HG03139 (cell line): ENCODE data around the gene TIGAR.

ENCODE experiments used
- ATAC-seq: cut with Tn5 transposase; IDR thresholded peaks from one replicate; pipeline ENCODE4 v1.9.1; 2021; ENCODE audit not compliant: unreplicated experiment

TIGAR gene

GRCh38 chr12:4282892-4283511 lies 38.0 kb upstream of the TIGAR start:
- ATAC-seq = no peak

GRCh38 chr12:4283512-4284255 lies 37.3 kb upstream of the TIGAR start:
- ATAC-seq = no peak

GRCh38 chr12:4284306-4284705 lies 36.7 kb upstream of the TIGAR start:
- no peak for ATAC-seq

GRCh38 chr12:4285070-4285469 lies 35.9 kb upstream of the TIGAR start:
- ATAC-seq = no peak

GRCh38 chr12:4286228-4286627 lies 34.8 kb upstream of the TIGAR start:
- ATAC-seq = no peak

- no peak for ATAC-seq
Observed at GRCh38 chr12:4286771-4287317, 34.2 kb upstream of the TIGAR start.

GRCh38 chr12:4287325-4288211 lies 33.4 kb upstream of the TIGAR start:
- no peak for ATAC-seq

- ATAC-seq = no peak
Observed at GRCh38 chr12:4288296-4289131, 32.5 kb upstream of the TIGAR start.

GRCh38 chr12:4289231-4289878 lies 31.7 kb upstream of the TIGAR start:
- ATAC-seq = no peak

- ATAC-seq = no peak
Observed at GRCh38 chr12:4289998-4290790, 30.8 kb upstream of the TIGAR start.

- no peak for ATAC-seq
Observed at GRCh38 chr12:4292341-4293073, 28.5 kb upstream of the TIGAR start.

GRCh38 chr12:4293299-4293965 lies 27.6 kb upstream of the TIGAR start:
- ATAC-seq = no peak

- no peak for ATAC-seq
Observed at GRCh38 chr12:4293966-4294505, 27.0 kb upstream of the TIGAR start.

GRCh38 chr12:4296751-4297150 lies 24.3 kb upstream of the TIGAR start:
- no peak for ATAC-seq

- no peak for ATAC-seq
Observed at GRCh38 chr12:4297617-4298016, 23.4 kb upstream of the TIGAR start.

- ATAC-seq = no peak
Observed at GRCh38 chr12:4300883-4301282, 20.1 kb upstream of the TIGAR start.

GRCh38 chr12:4301932-4302501 lies 19.0 kb upstream of the TIGAR start:
- ATAC-seq = no peak
